ENCODE data around the gene TIMP3.

The TIMP3 gene

GRCh38 chr22:32900886-32901635 is 99.6 kb downstream of the TIMP3 start:
- TF ChIP-seq CTCF (IDR thresholded peaks at IDR 0.05; ENCODE audit: control insufficient read depth, insufficient read depth, low read depth, low read length, missing control alignments): no peak
- no peak overlapping the region for H3K4me3 ChIP-seq (ENCODE audit: control insufficient read depth, low read depth, low read length)
- no peak for DNase-seq (ENCODE audit: low read depth)

DNA sequence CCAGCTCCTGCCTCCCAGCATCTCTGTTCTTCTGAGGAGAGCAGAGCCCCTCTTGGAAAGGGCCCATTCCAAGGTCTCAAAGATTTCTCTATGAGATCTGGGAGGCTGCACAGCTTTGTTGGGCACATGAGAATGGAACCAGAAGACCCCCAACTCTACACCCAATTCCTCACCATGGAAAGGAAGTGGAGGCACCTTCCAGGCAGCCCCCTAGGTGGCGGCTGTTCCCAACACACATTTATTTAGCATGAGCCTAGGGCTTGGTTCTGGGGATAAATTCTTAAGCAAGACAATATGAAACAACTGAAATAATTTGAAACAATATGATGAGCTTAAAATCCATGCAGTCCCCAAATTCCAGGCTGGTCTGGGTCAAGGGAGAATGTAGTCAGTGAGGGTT is 100.4 kb downstream of the TIMP3 start:
- no peak overlapping the region for H3K4me3 ChIP-seq (ENCODE audit: control insufficient read depth, low read depth, low read length)
- TF ChIP-seq CTCF (IDR thresholded peaks at IDR 0.05; ENCODE audit: control insufficient read depth, insufficient read depth, low read depth, low read length, missing control alignments): no peak
- DNase-seq (ENCODE audit: low read depth): no peak

GRCh38 chr22:32903507-32903906 is 102.0 kb downstream of the TIMP3 start:
- H3K4me3 ChIP-seq (ENCODE audit: control insufficient read depth, low read depth, low read length): no peak overlapping the region
- TF ChIP-seq CTCF (IDR thresholded peaks at IDR 0.05; ENCODE audit: control insufficient read depth, insufficient read depth, low read depth, low read length, missing control alignments): no peak
- DNase-seq (ENCODE audit: low read depth): no peak

GRCh38 chr22:32904044-32904443 is 102.5 kb downstream of the TIMP3 start:
- DNase-seq (ENCODE audit: low read depth): no peak
- no peak overlapping the region for H3K4me3 ChIP-seq (ENCODE audit: control insufficient read depth, low read depth, low read length)
- no peak for TF ChIP-seq CTCF (IDR thresholded peaks at IDR 0.05; ENCODE audit: control insufficient read depth, insufficient read depth, low read depth, low read length, missing control alignments)

DNA sequence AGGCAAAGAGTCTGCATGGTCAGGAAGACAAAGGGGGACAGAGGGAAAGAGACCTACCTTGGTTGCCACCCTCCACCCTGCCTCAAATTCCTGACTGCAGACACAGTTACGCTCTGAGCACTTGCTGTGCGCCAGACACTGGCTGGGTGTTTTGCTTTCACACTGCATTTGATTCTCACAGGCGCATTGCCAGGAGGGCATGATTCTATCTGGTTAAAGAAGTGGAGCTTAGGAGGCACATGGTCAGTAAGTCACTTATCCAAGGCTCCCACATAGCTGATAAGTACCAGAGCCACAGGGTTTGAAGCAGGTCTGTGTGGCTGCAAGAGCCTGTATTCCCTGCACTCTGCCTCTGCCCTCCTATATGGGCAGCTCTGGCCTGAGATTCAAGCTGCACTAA is 103.9 kb downstream of the TIMP3 start:
- no peak overlapping the region for H3K4me3 ChIP-seq (ENCODE audit: control insufficient read depth, low read depth, low read length)
- DNase-seq (ENCODE audit: low read depth): no peak
- no peak for TF ChIP-seq CTCF (IDR thresholded peaks at IDR 0.05; ENCODE audit: control insufficient read depth, insufficient read depth, low read depth, low read length, missing control alignments)

GRCh38 chr22:32909581-32910428 is 108.3 kb downstream of the TIMP3 start:
- no peak overlapping the region for H3K4me3 ChIP-seq (ENCODE audit: control insufficient read depth, low read depth, low read length)
- no peak for DNase-seq (ENCODE audit: low read depth)
- no peak for TF ChIP-seq CTCF (IDR thresholded peaks at IDR 0.05; ENCODE audit: control insufficient read depth, insufficient read depth, low read depth, low read length, missing control alignments)
